Measurements from ENCODE around the gene NYNRIN.

The NYNRIN gene

DNA sequence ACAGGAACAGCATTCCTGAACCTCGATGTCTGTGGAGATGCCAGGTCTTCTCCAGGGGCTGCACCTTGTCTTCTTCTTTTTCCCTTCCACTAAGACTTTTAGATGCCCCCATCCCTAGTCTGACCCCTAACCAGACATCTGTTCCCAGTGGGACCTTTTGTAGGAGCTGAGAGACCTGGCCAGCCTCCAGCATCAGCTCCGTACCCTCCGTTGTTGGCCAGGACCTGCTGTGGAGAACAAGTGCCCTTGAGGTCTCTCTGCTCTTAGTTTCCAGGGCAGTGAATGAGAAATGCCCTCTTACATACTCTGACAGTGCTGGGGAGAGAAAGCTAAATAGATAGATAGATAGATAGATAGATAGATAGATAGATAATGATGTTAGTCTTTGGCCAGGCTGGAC, 60.5 kb downstream of the NYNRIN start:
- FAIRE-seq = no peak

DNA sequence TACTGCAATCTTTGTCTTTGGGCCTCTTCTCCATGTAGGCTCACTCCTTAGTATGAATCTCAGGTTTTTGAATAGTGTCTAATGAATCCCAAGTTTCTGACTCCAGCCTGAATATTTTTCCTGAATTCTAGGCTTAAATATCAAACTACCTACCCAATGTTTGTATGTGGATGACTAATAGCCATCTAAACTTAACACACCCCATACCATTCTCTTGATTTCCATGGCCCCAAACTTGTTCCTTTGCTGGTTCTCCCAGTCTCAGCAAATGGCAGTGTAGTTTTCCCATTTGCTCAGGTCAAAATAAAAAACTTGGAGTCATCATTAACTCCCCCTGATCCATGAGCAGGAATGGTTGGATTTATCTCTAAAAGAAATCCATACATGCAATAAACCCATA, 62.5 kb downstream of the NYNRIN start:
- FAIRE-seq = no peak

DNA sequence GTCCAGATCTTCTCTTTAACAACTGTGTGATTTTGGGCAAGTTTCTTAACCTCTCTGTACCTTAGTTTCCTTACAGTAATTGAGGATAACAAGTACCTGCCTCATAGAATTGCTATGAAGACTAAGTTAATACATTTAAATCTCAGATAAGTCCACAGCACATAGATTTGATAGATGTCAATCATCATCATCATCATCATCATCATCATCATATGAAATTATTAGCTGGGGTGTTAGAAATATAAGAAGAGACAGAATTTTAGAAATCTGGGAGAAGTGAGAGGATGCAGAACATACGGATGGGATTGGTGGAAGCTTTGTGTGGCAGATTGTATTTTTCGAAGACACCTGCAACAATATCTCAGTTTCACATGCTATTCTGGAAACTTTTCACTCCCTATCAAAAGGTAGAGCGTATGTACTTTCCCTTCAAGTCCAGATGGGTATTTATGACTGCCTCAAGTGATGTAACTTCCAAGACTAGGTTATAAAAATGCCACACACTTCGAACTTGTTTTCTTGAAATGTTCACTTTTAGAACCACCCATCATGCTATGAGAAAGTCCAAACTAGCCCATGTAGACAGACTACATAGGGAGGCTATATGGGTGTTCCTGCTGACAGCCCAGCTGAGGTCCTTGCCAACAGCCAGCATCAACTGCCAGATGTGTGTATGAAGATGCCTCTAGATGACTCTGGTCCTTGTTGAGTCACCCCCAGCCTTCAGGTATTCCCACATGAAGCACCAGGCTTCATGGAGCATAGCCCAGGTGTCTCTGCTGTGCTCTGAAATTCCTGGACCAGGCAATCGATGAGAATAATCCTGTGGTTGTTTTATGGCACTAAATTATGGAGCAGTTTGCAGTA, 64.4 kb downstream of the NYNRIN start:
- FAIRE-seq = no peak

DNA sequence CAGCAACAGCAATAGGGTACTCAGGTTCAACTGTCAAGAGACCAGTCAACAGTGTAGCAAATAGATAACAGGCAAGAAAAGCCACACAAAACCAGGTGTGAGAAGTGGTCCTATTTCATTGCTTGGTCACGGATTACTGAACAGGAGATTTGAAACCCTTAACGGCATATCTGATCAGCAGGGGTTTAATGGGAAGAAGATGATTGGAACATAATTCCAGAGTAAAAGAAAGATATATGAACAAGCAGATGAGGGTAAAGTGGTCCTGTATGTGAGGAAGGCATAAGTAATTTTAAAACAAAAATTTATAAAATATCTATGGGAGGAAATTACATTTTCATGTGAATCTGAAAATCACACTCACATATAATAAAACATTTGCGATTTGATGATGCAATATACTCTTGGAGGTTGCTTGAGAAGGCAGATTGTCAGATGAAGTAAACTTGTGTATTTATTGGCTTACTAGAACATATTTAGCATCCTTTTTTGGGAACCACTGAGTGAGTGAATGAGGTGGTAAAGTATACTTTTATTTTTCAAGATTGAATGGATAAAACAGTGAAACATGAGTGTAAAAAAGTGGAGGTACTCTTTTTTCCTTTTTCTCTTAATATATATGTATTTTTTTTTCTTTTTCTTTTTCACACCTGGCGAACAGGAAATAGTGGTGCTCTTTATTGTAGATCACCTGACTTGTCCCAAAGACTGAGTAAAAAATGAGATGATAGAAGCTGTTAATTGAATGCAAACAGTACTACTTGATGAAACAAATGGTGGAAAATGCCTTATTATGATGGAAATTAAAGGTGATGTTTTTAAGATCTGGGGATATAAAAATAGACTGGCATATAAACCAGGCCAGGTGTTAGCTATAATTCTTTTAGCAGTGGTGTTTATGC, 65.3 kb downstream of the NYNRIN start:
- FAIRE-seq = no peak

DNA sequence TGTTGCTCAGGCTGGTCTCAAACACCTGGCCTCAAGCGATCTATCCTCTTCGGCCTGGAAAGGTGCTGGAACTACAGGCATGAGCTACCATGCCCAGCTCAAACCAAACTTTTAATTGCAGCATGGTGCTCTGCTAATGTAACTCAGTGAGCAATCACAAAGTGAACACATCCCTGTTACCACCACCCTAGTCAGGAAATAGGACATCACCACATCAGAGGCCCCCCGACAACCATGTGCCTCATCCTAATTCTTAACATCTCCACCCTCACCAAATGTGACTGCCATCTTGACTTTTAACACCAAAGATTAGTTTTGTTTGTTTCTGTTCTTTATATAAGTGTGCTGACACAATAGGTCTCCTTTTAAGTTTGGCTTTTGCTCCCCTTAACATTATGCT, 66.6 kb downstream of the NYNRIN start:
- no peak for FAIRE-seq

DNA sequence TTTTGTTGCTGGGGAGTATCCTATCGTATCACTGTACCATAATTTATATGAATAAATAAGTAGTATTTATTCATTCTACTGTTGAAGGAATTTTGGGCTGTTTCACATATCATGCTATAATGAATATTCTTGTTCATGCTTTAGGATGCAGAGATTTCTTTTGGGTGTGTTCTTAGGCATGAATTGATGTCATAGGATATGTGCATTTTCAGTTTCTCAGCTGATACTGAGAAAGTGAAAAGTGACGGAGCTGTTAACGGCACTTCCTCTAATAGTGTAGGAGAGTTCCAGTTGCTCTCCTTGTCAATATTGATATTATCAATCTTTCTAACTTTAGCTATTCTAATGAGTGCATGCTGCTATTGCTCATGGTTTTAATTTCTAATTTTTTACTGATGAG, 67.0 kb downstream of the NYNRIN start:
- FAIRE-seq = no peak

All from endometrium (tissue), 2 donors.